ENCODE data around the gene OR5J2. TPM values are rescaled to one million over a fixed set of nuclear protein-coding genes. Genes with fewer than 3 reads are reported as not detected.

Gene OR5J2
- total RNA-seq, result not detected

GRCh38 chr11:56176318-56176717 lies at the start of gene OR5J2:
Gene OR5J2, plus strand, starts transcription at chr11:56176618. Its CDS starts 0 bp downstream, at chr11:56176618.

GRCh38 chr11:56140151-56140661 lies 36.2 kb upstream of the OR5J2 start, which contains the start of gene OR8J3:
Gene OR8J3, minus strand, starts transcription at chr11:56140201. Its CDS starts 2,483 bp downstream, at chr11:56137718.

DNA sequence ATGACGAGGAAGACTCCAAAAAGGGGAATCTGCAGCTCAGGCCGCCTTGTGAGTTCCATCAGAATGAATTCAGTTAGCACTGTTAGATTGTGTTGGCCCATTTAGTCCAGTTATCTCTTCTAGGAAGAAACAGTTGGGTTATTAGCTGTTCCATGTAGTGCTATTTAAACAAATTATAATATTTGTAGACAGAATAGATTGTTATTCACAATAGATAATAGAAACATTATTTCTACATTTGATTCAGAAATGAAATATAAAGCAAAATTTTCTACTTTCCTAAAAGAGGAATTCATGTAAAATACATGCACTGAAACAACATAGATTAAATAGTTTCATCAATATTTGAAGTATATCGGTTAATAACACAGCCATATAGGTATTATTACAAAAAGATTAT lies 16.2 kb upstream of the OR5J2 start, which contains the start of gene OR8K5:
Gene OR8K5, minus strand, starts transcription at position 101 of the 400 bp plus-strand sequence. Its CDS starts 0 bp downstream, at position 101.

Other genes starting within 250 kb of the OR5J2 start
- not detected for gene OR5I1, start 240.2 kb upstream of the OR5J2 start, total RNA-seq
- not detected for gene OR10AG1, start 206.7 kb upstream of the OR5J2 start, total RNA-seq
- not detected for gene OR5F1, start 182.0 kb upstream of the OR5J2 start, total RNA-seq
- not detected for gene OR5AS1, start 149.0 kb upstream of the OR5J2 start, total RNA-seq
- not detected for gene OR8I2, start 83.3 kb upstream of the OR5J2 start, total RNA-seq
- gene OR8H2, start 72.9 kb upstream of the OR5J2 start, total RNA-seq, result not detected
- not detected for gene OR8H3, start 54.2 kb upstream of the OR5J2 start, total RNA-seq
- gene OR8J3, start 36.4 kb upstream of the OR5J2 start, total RNA-seq, result not detected
- gene OR8K5, start 16.3 kb upstream of the OR5J2 start, total RNA-seq, result not detected
- not detected for gene OR5T2, start 57.6 kb downstream of the OR5J2 start, total RNA-seq
- not detected for gene OR5T3, start 75.6 kb downstream of the OR5J2 start, total RNA-seq
- not detected for gene OR5T1, start 97.5 kb downstream of the OR5J2 start, total RNA-seq
- gene OR8H1, start 115.6 kb downstream of the OR5J2 start, total RNA-seq, result not detected
- gene OR8K3, start 138.5 kb downstream of the OR5J2 start, total RNA-seq, result not detected
- not detected for gene OR8K1, start 169.4 kb downstream of the OR5J2 start, total RNA-seq
- not detected for gene OR8J1, start 177.7 kb downstream of the OR5J2 start, total RNA-seq
- not detected for gene OR8U1, start 199.0 kb downstream of the OR5J2 start, total RNA-seq
- not detected for gene OR5AL1, start 236.1 kb downstream of the OR5J2 start, total RNA-seq